C4-2B (cell line): Measurements from ENCODE around the gene MRPL43.

ENCODE experiments used
- CTCF ChIP-seq: fragments of 450-650 bp; conservative IDR thresholded peaks from 2 replicates; pipeline ENCODE4 v1.5.1; 2017; ENCODE audit warnings: mild to moderate bottlenecking
- ZFX ChIP-seq: fragments of 450-650 bp; IDR thresholded peaks from 2 replicates; pipeline ENCODE4 v1.6.1; 2017

GRCh38 chr10:101030496-101031127, 43.3 kb upstream of the MRPL43 start:
- no peak for TF ChIP-seq CTCF
- TF ChIP-seq ZFX = no peak
